Placental pericyte (primary cell): ENCODE data around the gene SLC28A1. TPM values are rescaled to one million over a fixed set of nuclear protein-coding genes. Genes with fewer than 3 reads are reported as not detected.

Experiments
- small RNA-seq: library from RNA; depleted of rRNA; stranded (forward); fragments of <200 nt; gene quantifications from one replicate; pipeline ENCODE3, GENCODE V24; 2012; ENCODE audit warnings: low replicate concordance
- total RNA-seq: library from RNA; depleted of rRNA; stranded (reverse); fragments of >200 nt; gene quantifications from 2 replicates; pipeline ENCODE4 v1.2.3, GENCODE V29; 2012

Gene SLC28A1
- total RNA-seq, result not detected in 2 replicates

GRCh38 chr15:84883916-84884781, at the start of gene SLC28A1:
Gene SLC28A1, plus strand, starts transcription at chr15:84884662. Its CDS starts 3,099 bp downstream, at chr15:84887761.

GRCh38 chr15:84981711-84982300, 97.3 kb downstream of the SLC28A1 start, which contains the start of gene PDE8A:
Gene PDE8A, plus strand, starts transcription at chr15:84981856. Its CDS starts 307 bp downstream, at chr15:84982163.

Small RNA genes lying within 50 kb of the gene (small RNA-seq; reads per million reads assigned to genes)
- gene RF00402, result not detected
- not detected for gene RNU6-339P
- not detected for gene RNU6-796P

Other genes with a start within 250 kb of the SLC28A1 start
- gene WDR73, start 230.4 kb upstream of the SLC28A1 start, total RNA-seq, result 28.5 and 35.5 TPM in 2 replicates
- 0.66 and 3.9 TPM in 2 replicates for gene NMB, start 226.5 kb upstream of the SLC28A1 start, total RNA-seq
- gene SEC11A, start 168.5 kb upstream of the SLC28A1 start, total RNA-seq, result 164 and 190 TPM in 2 replicates
- gene ZNF592, start 136.1 kb upstream of the SLC28A1 start, total RNA-seq, result 9.0 and 16.5 TPM in 2 replicates
- gene ALPK3, start 67.3 kb upstream of the SLC28A1 start, total RNA-seq, result 0.57 and 1.5 TPM in 2 replicates
- gene PDE8A, start 97.2 kb downstream of the SLC28A1 start, total RNA-seq, result 32.4 and 55.3 TPM in 2 replicates